ENCODE measurements around the gene RBCK1. TPM values are rescaled to one million over a fixed set of nuclear protein-coding genes. Genes with fewer than 3 reads are reported as not detected.

RBCK1 gene
- total RNA-seq: 100 to 1,000 TPM; 135 to 155 TPM

DNA sequence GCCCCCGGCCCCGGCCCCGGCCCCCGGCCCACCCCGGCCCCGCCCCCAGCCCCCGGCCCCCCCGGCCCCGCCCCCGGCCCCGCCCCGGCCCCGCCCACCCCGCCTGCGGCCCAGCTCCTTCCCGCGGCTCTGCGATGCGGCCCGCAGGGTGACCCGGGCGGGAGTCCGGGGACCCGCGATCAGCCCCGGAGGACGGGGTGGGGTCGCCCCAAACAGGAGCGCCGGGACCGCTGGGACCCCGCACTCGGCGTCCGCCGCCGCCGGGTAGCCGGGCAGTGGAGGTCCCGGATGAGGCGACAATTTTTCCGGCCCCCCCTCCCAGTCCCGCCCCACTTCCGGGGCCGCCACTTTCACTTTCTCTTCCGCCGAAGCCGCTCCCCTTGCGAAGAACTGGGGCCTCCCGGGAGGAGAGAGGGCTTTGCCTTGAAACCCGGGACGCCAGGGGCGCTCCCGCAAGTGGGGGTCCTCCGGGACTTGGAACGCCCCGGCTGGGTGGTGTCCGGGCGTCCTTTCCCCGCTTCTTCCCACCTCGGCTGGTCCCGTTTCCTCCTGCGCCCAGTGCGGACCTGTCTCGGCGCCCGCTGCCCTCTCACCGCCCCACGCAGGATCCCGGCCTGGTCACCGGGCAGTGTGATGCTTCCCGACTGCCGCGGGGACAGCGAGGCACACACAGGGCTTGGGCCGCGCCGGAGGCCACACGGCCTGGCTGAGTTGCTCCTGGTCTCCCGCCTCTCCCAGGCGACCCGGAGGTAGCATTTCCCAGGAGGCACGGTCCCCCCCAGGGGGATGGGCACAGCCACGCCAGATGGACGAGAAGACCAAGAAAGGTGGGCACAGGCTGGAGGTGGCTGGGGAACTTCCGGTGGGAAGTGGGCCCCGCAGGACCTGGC is at the start of gene RBCK1:
TSS of gene RBCK1 (plus strand) at position 347 of the 890 bp plus-strand sequence. CDS start at position 806, 459 bp downstream.
- POLR2A ChIA-PET: interaction anchor here (1.0 kb wide), 1 partner anchor 28 kb away, joined by 5 read pairs; the partner anchor contains the start of gene TRIB3
- H3K4me1 Mint-ChIP-seq: peaks cover 52% of the 10 kb centered on the region
- peak; percentile 90 for DNase-seq
- peaks cover 46% of the 10 kb centered on the region for H3K36me3 Mint-ChIP-seq (ENCODE audit: low read depth)
- H3K27me3 Mint-ChIP-seq: no peaks in the 10 kb centered on the region
- H3K9me3 Mint-ChIP-seq: peaks cover 10% of the 10 kb centered on the region
- CTCF ChIA-PET: interaction anchor here (0.6 to 1.2 kb wide), 2 partner anchors 19 to 22 kb away, joined by 3 to 4 read pairs; no protein-coding TSS in a partner anchor
- H3K4me3 Mint-ChIP-seq: peak within 1 kb of the TSS; percentile 96
- peak within 1 kb of the TSS; percentile 94 for H3K27ac Mint-ChIP-seq

DNA sequence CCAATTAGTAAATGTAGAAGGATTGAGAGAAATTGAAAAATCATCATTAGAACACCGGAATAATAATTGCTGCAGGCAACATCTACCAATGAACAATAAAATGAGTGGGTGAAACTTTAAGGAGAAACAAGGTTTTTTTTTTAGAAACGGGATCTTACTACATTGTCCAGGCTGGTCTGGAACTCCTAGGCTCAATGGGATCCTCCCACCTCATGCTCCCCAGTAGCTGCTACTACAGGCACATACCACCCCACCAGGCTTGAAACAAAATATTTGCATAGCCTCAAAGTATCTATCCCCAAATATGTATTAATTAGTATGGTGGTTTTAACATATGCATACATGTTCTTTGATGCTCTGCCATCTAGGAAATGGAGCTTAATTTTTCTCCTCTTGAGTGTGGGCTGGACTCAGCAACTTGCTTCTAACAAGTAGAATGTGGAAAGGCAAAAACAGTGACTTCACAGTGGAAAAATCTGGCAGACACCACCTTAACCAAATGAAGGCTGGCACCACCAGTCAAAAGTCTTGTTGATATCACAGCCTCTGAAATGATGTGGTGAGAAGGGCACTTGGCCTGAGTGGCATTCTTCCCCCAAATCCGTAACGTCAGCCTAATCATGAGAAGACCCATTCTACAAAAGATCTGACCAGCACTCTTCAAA is 49.1 kb upstream of the RBCK1 start:
- no peaks in the 10 kb centered on the region for H3K9me3 Mint-ChIP-seq
- ChIA-PET POLR2A (no interaction called here), CTCF (interaction anchor here (1.1 kb wide), 1 partner anchor 13 kb away, joined by 3 read pairs; no protein-coding TSS in a partner anchor)
- DNase-seq: no peak
- H3K27me3 Mint-ChIP-seq: no peaks in the 10 kb centered on the region
- no peak overlapping the region for H3K4me3 Mint-ChIP-seq
- H3K27ac Mint-ChIP-seq: no peak overlapping the region
- peaks cover 15% of the 10 kb centered on the region for H3K4me1 Mint-ChIP-seq
- H3K36me3 Mint-ChIP-seq (ENCODE audit: low read depth): no peaks in the 10 kb centered on the region

DNA sequence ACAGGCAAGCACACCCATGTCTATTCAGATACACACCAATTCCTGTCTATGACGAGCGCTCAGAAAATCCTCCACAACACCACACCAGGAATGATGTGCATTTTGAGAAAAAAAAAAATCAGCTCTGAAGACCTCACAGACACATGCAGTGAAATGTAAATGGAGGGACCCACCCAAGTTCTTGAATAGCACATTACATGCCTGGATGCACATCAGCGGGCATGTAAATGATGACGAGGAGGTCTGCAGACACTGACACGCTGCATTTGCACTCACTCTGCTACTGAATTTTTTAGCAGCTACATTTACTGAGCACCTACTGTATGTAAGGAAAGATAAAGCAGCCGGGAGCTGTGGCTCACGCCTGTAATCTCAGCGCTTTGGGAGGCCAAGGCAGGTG is 46.5 kb upstream of the RBCK1 start:
- Mint-ChIP-seq H3K36me3 (ENCODE audit: low read depth) (no peaks in the 10 kb centered on the region), H3K9me3 (no peaks in the 10 kb centered on the region), H3K4me3 (no peak overlapping the region), H3K27me3 (no peaks in the 10 kb centered on the region), H3K4me1 (peaks cover 32% of the 10 kb centered on the region), H3K27ac (peak overlapping the region; percentile 9)
- CTCF ChIA-PET: interaction anchor here (0.6 to 1.8 kb wide), 4 partner anchors 10 to 75 kb away, joined by 3 to 6 read pairs (median 4); no protein-coding TSS in a partner anchor
- POLR2A ChIA-PET: interaction anchor here (1.4 kb wide), 1 partner anchor 19 kb away, joined by 4 read pairs; the partner anchor contains the start of gene TRIB3
- DNase-seq: no peak

DNA sequence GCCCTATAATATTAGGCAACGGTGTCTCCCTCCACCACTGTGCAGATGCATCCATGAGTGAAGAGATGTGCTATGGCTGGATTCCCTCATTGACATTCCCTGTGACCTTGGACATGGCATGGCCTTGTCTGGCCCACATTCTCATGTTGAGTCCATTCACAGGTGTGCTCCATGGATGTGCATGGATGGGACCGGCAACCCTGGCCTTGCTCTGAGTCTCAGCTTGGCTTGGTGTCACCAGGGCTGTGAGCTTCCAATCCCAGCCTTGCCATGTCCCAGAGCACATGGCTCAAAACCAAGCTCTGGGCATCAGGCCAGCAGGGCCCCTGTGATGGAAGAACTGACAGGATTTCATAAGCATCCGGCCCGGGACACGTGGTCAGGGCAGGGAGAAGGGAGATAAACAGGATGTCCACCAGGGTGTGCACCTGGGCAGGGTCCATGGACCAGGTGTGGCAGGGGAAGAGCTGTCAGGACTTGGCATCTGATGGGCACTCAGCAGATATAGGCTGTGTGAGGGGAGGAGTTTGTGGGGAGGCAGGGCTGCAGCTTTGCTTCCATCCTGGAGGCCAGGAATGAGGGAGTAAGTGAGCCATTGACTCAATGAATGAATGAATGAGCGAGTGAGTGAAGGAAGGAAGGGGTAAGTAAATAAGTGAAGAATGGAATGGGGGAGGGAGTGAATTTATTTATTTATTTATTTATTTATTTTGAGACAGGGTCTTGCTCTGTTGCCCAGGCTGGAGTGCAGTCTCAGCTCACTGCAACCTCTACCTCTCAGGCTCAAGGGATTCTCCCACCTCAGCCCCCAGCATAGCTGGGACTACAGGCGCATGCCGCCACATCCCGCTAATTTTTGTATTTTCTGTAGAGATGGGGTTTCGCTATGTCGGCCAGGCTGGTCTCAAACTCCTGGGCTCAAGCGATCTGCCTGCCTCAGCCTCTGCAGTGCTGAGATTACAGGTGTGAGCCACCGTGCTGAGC is 45.5 kb upstream of the RBCK1 start:
- DNase-seq: peak; percentile 50
- CTCF ChIA-PET: interaction anchor here (0.6 to 1.9 kb wide), 13 partner anchors 8 to 150 kb away, joined by 3 to 8 read pairs (median 4); no protein-coding TSS in a partner anchor
- no peaks in the 10 kb centered on the region for H3K9me3 Mint-ChIP-seq
- H3K27me3 Mint-ChIP-seq: no peaks in the 10 kb centered on the region
- no peak overlapping the region for H3K4me3 Mint-ChIP-seq
- no peaks in the 10 kb centered on the region for H3K36me3 Mint-ChIP-seq (ENCODE audit: low read depth)
- POLR2A ChIA-PET: interaction anchor here (1.4 kb wide), 1 partner anchor 18 kb away, joined by 4 read pairs; the partner anchor contains the start of gene TRIB3
- H3K27ac Mint-ChIP-seq: peak overlapping the region; percentile 58
- peaks cover 37% of the 10 kb centered on the region for H3K4me1 Mint-ChIP-seq

DNA sequence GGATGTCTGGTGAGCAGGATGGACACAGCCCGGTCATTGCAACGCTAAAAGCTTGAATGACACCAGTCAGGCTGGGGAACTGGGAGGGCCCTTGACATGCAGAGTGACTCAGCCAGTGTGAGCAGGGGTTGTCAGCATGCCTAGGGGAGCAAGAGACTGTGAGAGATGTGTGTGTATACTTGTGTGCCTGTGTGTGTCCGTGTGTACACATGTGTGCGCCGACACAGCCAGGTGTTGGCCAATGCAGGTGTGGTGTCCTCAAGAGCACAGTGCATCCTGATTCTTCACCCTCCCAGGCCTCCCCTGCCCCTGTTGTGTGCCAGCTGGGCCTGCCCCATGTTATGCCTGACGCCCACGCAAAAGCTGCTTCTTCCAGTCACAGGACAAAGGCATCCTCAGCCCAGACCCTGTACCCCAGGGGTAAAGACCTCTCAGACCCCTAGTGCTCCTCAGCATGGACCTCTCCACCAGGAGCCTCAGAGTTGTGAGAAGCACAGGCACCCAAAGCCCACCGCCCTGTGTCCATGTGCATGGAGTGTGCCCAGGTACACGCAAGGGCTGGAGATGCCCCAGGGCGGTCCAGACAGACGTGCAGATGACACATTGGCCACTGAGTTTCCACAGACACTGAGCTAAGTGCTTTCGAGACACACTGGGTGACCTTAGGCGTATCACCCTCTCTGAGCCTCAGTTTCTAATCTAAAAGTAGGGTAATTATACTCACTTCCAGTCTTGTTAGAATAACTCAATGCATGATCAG is 44.6 kb upstream of the RBCK1 start:
- Mint-ChIP-seq H3K36me3 (ENCODE audit: low read depth) (peaks cover under 1% of the 10 kb centered on the region), H3K27ac (no peak overlapping the region), H3K4me1 (peaks cover 39% of the 10 kb centered on the region), H3K9me3 (no peaks in the 10 kb centered on the region), H3K27me3 (no peaks in the 10 kb centered on the region), H3K4me3 (no peak overlapping the region)
- DNase-seq: no peak
- ChIA-PET CTCF (interaction anchor here (0.7 to 1.9 kb wide), 6 partner anchors 9 to 49 kb away, joined by 3 to 8 read pairs (median 3); no protein-coding TSS in a partner anchor), POLR2A (no interaction called here)

DNA sequence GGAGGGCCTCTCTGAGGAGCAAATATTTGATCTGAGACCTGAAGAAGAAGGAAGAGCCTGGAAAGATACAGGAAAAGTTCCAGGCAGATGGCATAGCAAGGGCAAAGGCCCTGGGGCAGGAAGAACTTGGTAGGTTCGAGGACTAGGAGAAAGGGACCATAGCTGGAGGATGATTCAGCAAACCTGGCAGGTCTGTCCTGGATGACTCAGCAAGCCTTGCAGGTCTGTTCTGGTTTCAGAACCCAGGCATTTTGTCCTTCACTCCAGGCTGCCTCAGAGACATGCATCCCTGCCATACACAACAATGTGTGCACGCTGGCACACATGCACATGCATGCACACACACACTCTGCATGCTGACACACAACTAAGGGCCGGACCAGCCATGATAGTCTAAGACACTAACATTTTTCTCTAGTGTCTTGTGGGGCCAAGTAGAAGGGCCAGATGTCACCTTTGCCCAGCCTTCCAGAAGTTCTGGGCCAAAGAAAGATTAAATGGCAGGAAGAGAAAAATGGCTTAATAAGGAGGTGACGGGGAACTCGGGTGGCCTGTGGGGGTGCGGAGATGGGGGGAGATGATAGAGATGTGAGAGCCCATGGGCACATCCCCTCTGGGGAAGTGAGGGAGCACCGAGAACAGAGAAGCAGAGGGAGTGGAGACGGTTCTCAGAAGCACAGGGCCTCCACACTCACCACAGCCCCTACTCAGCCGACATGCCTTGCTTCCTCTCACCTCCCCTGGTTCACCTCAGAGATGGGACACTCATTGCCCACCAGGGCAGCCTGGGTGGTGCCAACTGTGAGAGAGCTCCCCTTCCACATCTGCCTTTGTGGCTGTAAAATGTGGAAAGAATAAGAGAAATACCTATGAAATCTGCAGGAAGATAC is 42.9 kb upstream of the RBCK1 start:
- Mint-ChIP-seq H3K36me3 (ENCODE audit: low read depth) (peaks cover 3% of the 10 kb centered on the region), H3K4me1 (peaks cover 46% of the 10 kb centered on the region), H3K27ac (peak overlapping the region; percentile 81), H3K4me3 (peak overlapping the region; percentile 24), H3K27me3 (no peaks in the 10 kb centered on the region), H3K9me3 (no peaks in the 10 kb centered on the region)
- no peak for DNase-seq
- POLR2A ChIA-PET: no interaction called here
- CTCF ChIA-PET: interaction anchor here (1.3 to 2.4 kb wide), 3 partner anchors 11 to 17 kb away, joined by 5 to 13 read pairs (median 7); partner anchors contain the start of gene TRIB3

DNA sequence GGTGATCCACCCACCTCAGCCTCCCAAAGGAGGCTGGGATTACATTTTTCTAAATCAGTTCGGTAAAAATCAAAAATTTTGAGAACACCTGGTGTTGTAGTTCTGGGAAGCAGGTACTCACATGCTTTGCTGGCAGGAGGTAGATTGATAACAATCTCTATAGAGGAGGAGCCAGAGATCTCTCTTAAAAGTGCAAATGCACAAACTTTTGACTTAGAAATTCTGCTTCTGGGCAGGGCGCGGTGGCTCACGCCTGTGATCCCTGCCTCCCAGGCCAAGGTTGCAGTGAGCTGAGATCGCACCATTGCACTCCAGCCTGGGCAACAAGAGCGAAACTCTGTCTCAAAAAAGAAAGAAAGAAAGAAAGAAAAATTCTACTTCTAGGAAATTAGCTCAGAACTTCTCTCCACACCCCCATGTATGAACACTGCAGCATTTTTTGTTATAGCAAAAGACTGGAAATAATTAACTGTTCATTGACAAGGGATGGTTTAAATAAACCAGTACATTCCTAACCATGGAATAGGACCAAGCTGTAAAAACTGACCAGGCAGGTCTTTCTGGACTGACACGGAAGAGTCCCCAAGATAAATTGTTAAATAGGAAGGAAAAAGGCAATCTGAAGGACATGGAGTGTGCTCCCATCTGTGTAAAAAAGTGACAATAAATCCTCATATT is 41.9 kb upstream of the RBCK1 start:
- no peak for DNase-seq
- peaks cover 3% of the 10 kb centered on the region for H3K36me3 Mint-ChIP-seq (ENCODE audit: low read depth)
- no peaks in the 10 kb centered on the region for H3K27me3 Mint-ChIP-seq
- H3K4me3 Mint-ChIP-seq: peak overlapping the region; percentile 43
- peaks cover 46% of the 10 kb centered on the region for H3K4me1 Mint-ChIP-seq
- no peaks in the 10 kb centered on the region for H3K9me3 Mint-ChIP-seq
- POLR2A ChIA-PET: no interaction called here
- peak overlapping the region; percentile 81 for H3K27ac Mint-ChIP-seq
- CTCF ChIA-PET: interaction anchor here (1.2 to 2.4 kb wide), 4 partner anchors 10 to 16 kb away, joined by 3 to 13 read pairs (median 6); partner anchors contain the start of gene TRIB3

DNA sequence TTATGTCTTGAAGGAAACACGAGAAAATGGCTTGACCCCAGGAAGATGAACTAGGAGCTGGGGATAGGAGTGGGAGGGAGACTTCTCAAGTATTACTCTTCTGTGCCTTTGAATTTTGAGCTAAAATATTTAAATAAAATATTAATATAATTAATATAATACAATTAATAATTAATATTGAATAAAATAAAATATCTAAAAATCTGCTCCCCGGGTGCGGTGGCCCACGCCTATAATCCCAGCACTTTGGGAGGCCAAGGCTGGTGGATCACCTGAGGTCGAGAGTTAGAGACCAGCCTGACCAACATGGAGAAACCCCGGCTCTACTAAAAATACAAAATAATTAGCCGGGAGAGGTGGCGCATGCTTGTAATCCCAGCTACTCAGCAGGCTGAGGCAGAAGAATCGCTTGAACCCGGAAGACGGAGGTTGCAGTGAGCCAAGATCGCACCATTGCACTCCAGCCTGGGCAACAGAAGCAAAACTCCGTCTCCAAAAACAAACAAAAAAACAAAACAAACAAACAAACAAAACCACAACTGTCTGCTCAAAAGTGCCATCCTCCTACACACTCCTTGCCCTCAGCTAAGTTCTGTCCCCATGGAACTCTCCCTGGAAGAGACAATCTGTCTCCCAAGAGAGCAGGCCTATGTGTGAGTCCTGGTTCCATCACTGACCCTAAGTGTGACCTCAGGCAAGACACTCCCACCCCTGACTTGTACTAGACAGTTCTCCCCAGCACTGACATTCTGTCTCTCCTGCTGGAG is 41.2 kb upstream of the RBCK1 start:
- POLR2A ChIA-PET: no interaction called here

DNA sequence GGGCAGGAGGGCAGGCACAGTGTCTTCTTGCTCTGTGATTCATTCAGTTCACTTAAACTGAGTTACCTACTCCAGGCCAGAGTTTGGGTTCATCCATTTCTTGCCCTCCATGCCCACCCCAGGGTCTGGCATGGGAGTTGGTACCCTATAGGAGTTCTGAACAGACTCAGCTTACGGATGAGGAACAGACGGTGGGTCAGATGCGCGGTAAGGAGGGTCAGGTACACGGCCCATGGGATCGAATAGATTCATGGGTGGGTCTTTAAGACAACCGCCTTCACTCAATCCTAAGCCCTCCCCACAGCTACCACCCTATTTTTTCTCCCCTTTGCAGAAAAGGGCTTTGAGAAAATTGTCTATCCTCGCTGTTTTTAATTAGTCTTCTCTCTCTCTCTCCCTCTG is 40.6 kb upstream of the RBCK1 start:
- CTCF ChIA-PET: interaction anchor here (1.0 to 2.4 kb wide), 4 partner anchors 9 to 112 kb away, joined by 3 to 13 read pairs (median 3); no protein-coding TSS in a partner anchor
- POLR2A ChIA-PET: no interaction called here

More for the DNA sequence above, 41.2 kb upstream of the RBCK1 start:
- Mint-ChIP-seq H3K27me3 (no peaks in the 10 kb centered on the region), H3K36me3 (ENCODE audit: low read depth) (peaks cover 3% of the 10 kb centered on the region), H3K9me3 (no peaks in the 10 kb centered on the region), H3K27ac (peak overlapping the region; percentile 38), H3K4me3 (no peak overlapping the region), H3K4me1 (peaks cover 48% of the 10 kb centered on the region)
- CTCF ChIA-PET: interaction anchor here (1.0 to 2.4 kb wide), 5 partner anchors 10 to 113 kb away, joined by 3 to 13 read pairs (median 3); partner anchors contain the start of gene TRIB3
- no peak for DNase-seq

More for the DNA sequence above, 40.6 kb upstream of the RBCK1 start:
- peak overlapping the region; percentile 38 for H3K27ac Mint-ChIP-seq
- H3K4me3 Mint-ChIP-seq: no peak overlapping the region
- no peaks in the 10 kb centered on the region for H3K27me3 Mint-ChIP-seq
- H3K36me3 Mint-ChIP-seq (ENCODE audit: low read depth): peaks cover 3% of the 10 kb centered on the region
- no peak for DNase-seq
- peaks cover 50% of the 10 kb centered on the region for H3K4me1 Mint-ChIP-seq
- no peaks in the 10 kb centered on the region for H3K9me3 Mint-ChIP-seq

All from activated CD4-positive, alpha-beta T cell treated with anti-CD3 and anti-CD28 coated beads, Interleukin-2, amount 10 ng/mL, durations not matched to agents 7 days and 5 days (primary cell).